Activated naive CD8-positive, alpha-beta T cell treated with anti-CD3 and anti-CD28 coated beads, Interleukin-2, amount 50 U/mL, for 16 hours (primary cell): ENCODE data around the gene KMT2D.
A peak's percentile ranks its signal among the peaks of the same experiment; 100 is the strongest.

Source experiments
- DNase-seq: peaks from one replicate; pipeline ENCODE4 v3.0.0-alpha.2; 2020; ENCODE audit warnings: low read depth, low spot score

Gene KMT2D

GRCh38 chr12:49051777-49052438 is 8.7 kb downstream of the KMT2D start:
- no peak for DNase-seq

- DNase-seq = no peak
Observed at GRCh38 chr12:49051373-49051764, 9.2 kb downstream of the KMT2D start.

GRCh38 chr12:49050507-49051372 is 9.9 kb downstream of the KMT2D start:
- DNase-seq = no peak

- DNase-seq = no peak
Observed at GRCh38 chr12:49049566-49050224, 10.9 kb downstream of the KMT2D start.

GRCh38 chr12:49048953-49049352 is 11.6 kb downstream of the KMT2D start:
- no peak for DNase-seq

- DNase-seq = no peak
Observed at GRCh38 chr12:49046129-49046895, 14.3 kb downstream of the KMT2D start.

GRCh38 chr12:49044660-49045059 is 15.9 kb downstream of the KMT2D start:
- DNase-seq = no peak

- peak; percentile 66 for DNase-seq
Observed at GRCh38 chr12:49043856-49044258, 16.7 kb downstream of the KMT2D start.

GRCh38 chr12:49043241-49043640 is 17.4 kb downstream of the KMT2D start:
- DNase-seq = no peak

GRCh38 chr12:49041881-49042484 is 18.6 kb downstream of the KMT2D start:
- no peak for DNase-seq

- DNase-seq = no peak
Observed at GRCh38 chr12:49041036-49041880, 19.3 kb downstream of the KMT2D start.

GRCh38 chr12:49040364-49040855 is 20.2 kb downstream of the KMT2D start:
- DNase-seq = no peak

GRCh38 chr12:49039421-49040363 is 20.9 kb downstream of the KMT2D start:
- DNase-seq = no peak

GRCh38 chr12:49038291-49038955 is 22.2 kb downstream of the KMT2D start:
- no peak for DNase-seq

GRCh38 chr12:49037947-49038237 is 22.7 kb downstream of the KMT2D start:
- DNase-seq = no peak

- DNase-seq = no peak
Observed at GRCh38 chr12:49037111-49037946, 23.3 kb downstream of the KMT2D start.

GRCh38 chr12:49036029-49036428 is 24.6 kb downstream of the KMT2D start:
- no peak for DNase-seq

GRCh38 chr12:49034286-49034622 is 26.3 kb downstream of the KMT2D start:
- no peak for DNase-seq
